PC-3 (cell line): Measurements from ENCODE around the gene ANKRD1. TPM values are rescaled to one million over a fixed set of nuclear protein-coding genes. Genes with fewer than 3 reads are reported as not detected.
A peak's percentile ranks its signal among the peaks of the same experiment; 100 is the strongest.

Source experiments
- ATAC-seq: fragments of 200-7000 bp; cut with Tn5 transposase; 2 replicates; pipeline ENCODE4 v1.9.1; 2020; ENCODE audit warnings: mild to moderate bottlenecking, moderate library complexity
- BruUV-seq: library from RNA; stranded (reverse); fragments of 400-500 nt; replicated peaks from 2 replicates; lab custom pipeline; 2021; lab: Mats Ljungman, UMichigan
- CTCF ChIA-PET: fragments of 300-600 bp; sonication (Branson Sonifier 250); formaldehyde crosslinking; loops from one replicate; lab custom pipeline; 2022; ENCODE audit warnings: antibody characterized with exemption; lab: Charles Lee
- POLR2A ChIA-PET: fragments of 300-600 bp; sonication (Branson Sonifier 250); formaldehyde crosslinking; loops from one replicate; lab custom pipeline; 2022; ENCODE audit warnings: antibody characterized with exemption; ENCODE audit not compliant: unreplicated experiment; lab: Charles Lee
- DNase-seq: peaks from one replicate; pipeline ENCODE4 v3.0.0-alpha.2; 2015
- H2AFZ ChIP-seq: fragments of 300-600 bp; sonication (generic); 2 replicates; pipeline ENCODE4 v1.6.0; 2016; ENCODE audit warnings: antibody characterized with exemption, low read length
- H3F3A ChIP-seq: fragments of 300-600 bp; sonication (generic); one replicate; pipeline ENCODE4 v1.6.0; 2017; ENCODE audit warnings: antibody characterized with exemption, low read length, control low read depth, mild to moderate bottlenecking; ENCODE audit not compliant: unreplicated experiment
- H3K27ac ChIP-seq: fragments of 300-600 bp; sonication (generic); 2 replicates; pipeline ENCODE4 v1.5.1; 2016; ENCODE audit warnings: mild to moderate bottlenecking, low read length
- H3K27me3 ChIP-seq: fragments of 300-600 bp; sonication (generic); 2 replicates; pipeline ENCODE4 v1.6.1; 2016; ENCODE audit warnings: low read length, mixed read lengths
- H3K36me3 ChIP-seq: fragments of 300-600 bp; sonication (generic); 2 replicates; pipeline ENCODE4 v1.6.1; 2016; ENCODE audit warnings: low read depth, mixed run types, low read length, mixed read lengths
- H3K4me1 ChIP-seq: fragments of 300-600 bp; sonication (generic); 2 replicates; pipeline ENCODE4 v1.5.1; 2016; ENCODE audit warnings: low read length; ENCODE audit not compliant: insufficient read depth
- H3K4me2 ChIP-seq: fragments of 300-600 bp; sonication (generic); 2 replicates; pipeline ENCODE4 v1.6.0; 2016; ENCODE audit warnings: low read length
- H3K4me3 ChIP-seq: fragments of 300-600 bp; sonication (generic); 2 replicates; pipeline ENCODE4 v1.5.1; 2016; ENCODE audit warnings: mild to moderate bottlenecking, low read length, mixed read lengths
- H3K79me2 ChIP-seq: fragments of 300-600 bp; sonication (generic); 2 replicates; pipeline ENCODE4 v1.6.1; 2017; ENCODE audit warnings: low read length, mixed read lengths
- H3K9ac ChIP-seq: fragments of 300-600 bp; sonication (generic); 2 replicates; pipeline ENCODE4 v1.6.0; 2016; ENCODE audit warnings: mild to moderate bottlenecking, low read length
- H3K9me2 ChIP-seq: fragments of 300-600 bp; sonication (generic); replicated peaks from 2 replicates; pipeline ENCODE4 v1.6.1; 2016; ENCODE audit warnings: mixed run types, low read length, mixed read lengths
- H3K9me3 ChIP-seq: fragments of 300-600 bp; sonication (generic); 2 replicates; pipeline ENCODE4 v1.6.1; 2016; ENCODE audit warnings: low read length, mixed read lengths
- H4K20me1 ChIP-seq: fragments of 300-600 bp; sonication (generic); 2 replicates; pipeline ENCODE4 v1.6.1; 2016; ENCODE audit warnings: low read length, mixed read lengths
- EZH2 ChIP-seq: fragments of 300-600 bp; sonication (generic); IDR thresholded peaks from one replicate; pipeline ENCODE4 v1.6.1; 2017; ENCODE audit warnings: antibody characterized with exemption, mild to moderate bottlenecking, low read length; ENCODE audit not compliant: unreplicated experiment
- EZH2phosphoT487 ChIP-seq: fragments of 300-600 bp; sonication (generic); IDR thresholded peaks from 2 replicates; pipeline ENCODE4 v1.6.1; 2018; ENCODE audit warnings: mild to moderate bottlenecking, antibody characterized with exemption, low read length, borderline replicate concordance
- intact Hi-C: fragments of 100-400 bp; cut with micrococcal nuclease; formaldehyde crosslinking; loops from 2 replicates; pipeline ENCODE4 v1.9.0; 2023
- total RNA-seq: library from RNA; depleted of rRNA; stranded (reverse); fragments of >200 nt; gene quantifications from 2 replicates; pipeline ENCODE4 v1.2.3, GENCODE V29; 2014
- TF ChIP-seq, protein P1 (sequence below): fragments of 300-600 bp; sonication (generic); conservative IDR thresholded peaks from 2 replicates; pipeline ENCODE4 v1.5.1; 2017; ENCODE audit warnings: antibody characterized with exemption, low read depth, mild to moderate bottlenecking, low read length

ANKRD1 gene
- total RNA-seq, 1 experiment from 2014 or later, result 2.8 TPM

DNA sequence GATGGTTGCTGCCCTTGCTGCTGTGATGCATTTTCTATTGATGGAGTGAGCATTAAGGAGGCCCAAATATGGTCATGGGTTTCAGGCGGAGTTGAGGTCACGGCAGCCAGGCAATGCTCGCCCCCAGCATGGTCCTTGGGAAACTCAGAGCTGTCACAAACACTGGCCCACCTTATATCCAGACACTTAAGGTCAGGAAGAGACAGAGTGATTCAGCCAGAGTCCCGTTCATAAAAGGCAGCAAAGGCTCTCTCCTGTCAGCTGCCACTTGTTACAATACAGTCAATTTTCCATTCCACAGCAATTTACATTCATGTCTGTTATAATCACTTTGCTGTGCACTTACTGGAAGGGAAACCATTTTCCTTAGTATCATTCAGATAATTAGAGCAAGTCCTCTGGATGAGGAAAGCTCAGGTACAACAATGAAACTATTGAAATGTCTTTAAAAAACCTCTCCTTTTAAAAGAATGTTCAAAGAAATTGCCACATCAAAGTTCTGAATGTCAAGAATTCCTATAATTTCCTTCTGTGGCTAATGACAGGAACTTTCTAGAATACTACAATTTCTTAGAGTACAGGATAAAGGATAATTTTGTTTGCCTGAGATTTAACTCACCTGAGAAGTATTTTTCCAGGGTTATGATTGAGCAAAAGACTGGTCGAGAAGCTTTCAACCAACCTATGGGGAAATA lies 14.8 kb upstream of the ANKRD1 start:
- TF ChIP-seq EZH2 (no peak), EZH2phosphoT487 (no peak)
- TF ChIP-seq, protein P1, sequence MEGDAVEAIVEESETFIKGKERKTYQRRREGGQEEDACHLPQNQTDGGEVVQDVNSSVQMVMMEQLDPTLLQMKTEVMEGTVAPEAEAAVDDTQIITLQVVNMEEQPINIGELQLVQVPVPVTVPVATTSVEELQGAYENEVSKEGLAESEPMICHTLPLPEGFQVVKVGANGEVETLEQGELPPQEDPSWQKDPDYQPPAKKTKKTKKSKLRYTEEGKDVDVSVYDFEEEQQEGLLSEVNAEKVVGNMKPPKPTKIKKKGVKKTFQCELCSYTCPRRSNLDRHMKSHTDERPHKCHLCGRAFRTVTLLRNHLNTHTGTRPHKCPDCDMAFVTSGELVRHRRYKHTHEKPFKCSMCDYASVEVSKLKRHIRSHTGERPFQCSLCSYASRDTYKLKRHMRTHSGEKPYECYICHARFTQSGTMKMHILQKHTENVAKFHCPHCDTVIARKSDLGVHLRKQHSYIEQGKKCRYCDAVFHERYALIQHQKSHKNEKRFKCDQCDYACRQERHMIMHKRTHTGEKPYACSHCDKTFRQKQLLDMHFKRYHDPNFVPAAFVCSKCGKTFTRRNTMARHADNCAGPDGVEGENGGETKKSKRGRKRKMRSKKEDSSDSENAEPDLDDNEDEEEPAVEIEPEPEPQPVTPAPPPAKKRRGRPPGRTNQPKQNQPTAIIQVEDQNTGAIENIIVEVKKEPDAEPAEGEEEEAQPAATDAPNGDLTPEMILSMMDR, result no peak
- Histone ChIP-seq H3K9me2 (no peaks in the 10 kb centered on the region), H3K36me3 (no peaks in the 10 kb centered on the region), H4K20me1 (no peaks in the 10 kb centered on the region), H3K9ac (no peak overlapping the region), H3K4me2 (no peak overlapping the region), H3K9me3 (no peaks in the 10 kb centered on the region), H3K27ac (no peak overlapping the region), H3K4me3 (no peak overlapping the region), H3K4me1 (peaks cover 11% of the 10 kb centered on the region), H2AFZ (no peak overlapping the region), H3K79me2 (no peaks in the 10 kb centered on the region), H3F3A (peaks cover under 1% of the 10 kb centered on the region), H3K27me3 (no peaks in the 10 kb centered on the region)
- DNase-seq (no peak), ATAC-seq (no peak)
- ChIA-PET CTCF (no interaction called here), POLR2A (no interaction called here)
- no TSS peak for BruUV-seq
- intact Hi-C loops, result no loop called here

DNA sequence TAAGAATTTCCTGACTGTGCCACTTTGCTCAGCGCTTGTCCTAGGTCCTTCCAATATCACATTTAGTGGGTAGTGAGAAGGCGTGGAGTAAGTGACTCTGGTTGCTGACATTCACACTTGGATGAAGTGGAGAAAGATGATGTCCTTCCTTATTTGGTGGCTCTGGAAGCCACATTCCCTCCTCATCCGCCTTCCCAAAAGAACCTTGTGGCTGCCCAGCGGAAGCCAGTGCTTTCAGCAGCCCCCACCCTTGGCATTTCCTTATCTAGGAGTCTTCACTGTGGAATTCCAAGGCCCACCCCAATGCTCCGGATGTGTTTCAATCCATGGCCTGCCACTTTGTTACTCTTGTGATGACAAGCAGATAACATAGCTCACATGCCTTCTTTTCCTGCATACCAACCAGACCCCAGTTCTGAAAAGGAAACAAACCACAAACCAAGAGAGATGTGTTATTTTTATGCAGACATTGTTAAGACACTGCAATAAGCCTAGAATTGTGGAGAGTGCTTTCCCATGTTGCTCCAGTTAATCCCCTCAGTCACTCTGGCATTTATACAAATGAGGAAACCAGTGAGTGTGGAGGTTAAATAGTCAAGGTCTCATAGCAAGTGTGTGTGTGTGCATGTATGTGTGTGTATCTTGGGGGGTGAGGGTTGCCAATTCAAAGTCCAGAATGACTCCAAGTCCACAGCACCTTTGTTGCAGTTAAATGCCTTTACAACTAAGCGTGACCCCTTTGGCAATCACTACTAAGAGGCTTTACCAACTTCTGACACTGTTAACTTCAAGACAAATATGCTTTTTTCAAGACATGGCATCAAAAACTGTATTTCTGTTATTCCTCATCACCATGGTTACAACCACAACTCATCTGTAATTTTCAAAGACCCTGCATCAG lies 10.3 kb upstream of the ANKRD1 start:
- H3K9me2 ChIP-seq, result no peaks in the 10 kb centered on the region
- intact Hi-C loops, result loop anchor here (1.0 to 2.0 kb wide), 3 partner anchors 10 to 46 kb away; partner anchors contain the start of gene ANKRD1
- peak overlapping the region; percentile 70 for H3K27ac ChIP-seq
- TSS peak; percentile 82 for BruUV-seq
- no peak overlapping the region for H3K9ac ChIP-seq
- H3K36me3 ChIP-seq, result no peaks in the 10 kb centered on the region
- ATAC-seq (peak; percentile 34), DNase-seq (peak; percentile 38)
- peak overlapping the region; percentile 72 for H3K4me2 ChIP-seq
- ChIA-PET POLR2A (no interaction called here), CTCF (interaction anchor here (0.6 to 1.4 kb wide), 2 partner anchors 19 to 29 kb away, joined by 3 read pairs; no protein-coding TSS in a partner anchor)
- H3K79me2 ChIP-seq, result no peaks in the 10 kb centered on the region
- H2AFZ ChIP-seq, result peak overlapping the region; percentile 77; the same call in 1 of the 2 replicates
- peak overlapping the region; percentile 40; the same call in 1 of the 2 replicates for H3K4me3 ChIP-seq
- no peaks in the 10 kb centered on the region for H4K20me1 ChIP-seq
- TF ChIP-seq EZH2phosphoT487, result no peak
- peaks cover 4% of the 10 kb centered on the region for H3F3A ChIP-seq
- H3K9me3 ChIP-seq, result no peaks in the 10 kb centered on the region
- H3K27me3 ChIP-seq, result no peaks in the 10 kb centered on the region
- H3K4me1 ChIP-seq, result peaks cover 35% of the 10 kb centered on the region
